T-helper 1 cell treated with Interleukin-12 subunit alpha and Interleukin-12 subunit beta and Interleukin-4 antibody, amounts not matched to agents 30 μg/mL and 1 μg/mL, for 36 hours (primary cell): ENCODE results near the gene FHL3.

Experiments used
- H3K27ac Mint-ChIP-seq: one replicate; pipeline ENCODE4 v1.8.0; 2021; ENCODE audit warnings: mild to moderate bottlenecking, mixed read lengths
- H3K27me3 Mint-ChIP-seq: one replicate; pipeline ENCODE4 v1.8.0; 2021; ENCODE audit warnings: low read depth, mixed read lengths
- H3K36me3 Mint-ChIP-seq: one replicate; pipeline ENCODE4 v1.8.0; 2021; ENCODE audit warnings: low read depth, mixed read lengths
- H3K4me1 Mint-ChIP-seq: one replicate; pipeline ENCODE4 v1.8.0; 2021; ENCODE audit warnings: low read depth, mixed read lengths
- H3K4me3 Mint-ChIP-seq: one replicate; pipeline ENCODE4 v1.8.0; 2021; ENCODE audit warnings: mild to moderate bottlenecking, moderate library complexity, mixed read lengths
- H3K9me3 Mint-ChIP-seq: one replicate; pipeline ENCODE4 v1.8.0; 2021; ENCODE audit warnings: mixed read lengths

The FHL3 gene

GRCh38 chr1:37951783-37952624 lies 53.3 kb downstream of the FHL3 start:
- no peaks in the 10 kb centered on the region for H3K27me3 Mint-ChIP-seq
- no peaks in the 10 kb centered on the region for H3K9me3 Mint-ChIP-seq
- no peak overlapping the region for H3K27ac Mint-ChIP-seq
- peaks cover 2% of the 10 kb centered on the region for H3K36me3 Mint-ChIP-seq
- H3K4me3 Mint-ChIP-seq: no peak overlapping the region
- H3K4me1 Mint-ChIP-seq: peaks cover 6% of the 10 kb centered on the region

GRCh38 chr1:37951041-37951782 lies 54.1 kb downstream of the FHL3 start:
- no peaks in the 10 kb centered on the region for H3K9me3 Mint-ChIP-seq
- peaks cover 9% of the 10 kb centered on the region for H3K4me1 Mint-ChIP-seq
- no peak overlapping the region for H3K4me3 Mint-ChIP-seq
- no peak overlapping the region for H3K27ac Mint-ChIP-seq
- peaks cover 2% of the 10 kb centered on the region for H3K36me3 Mint-ChIP-seq
- no peaks in the 10 kb centered on the region for H3K27me3 Mint-ChIP-seq

GRCh38 chr1:37949524-37950152 lies 55.7 kb downstream of the FHL3 start:
- H3K36me3 Mint-ChIP-seq: peaks cover 2% of the 10 kb centered on the region
- H3K4me3 Mint-ChIP-seq: no peak overlapping the region
- no peaks in the 10 kb centered on the region for H3K9me3 Mint-ChIP-seq
- no peak overlapping the region for H3K27ac Mint-ChIP-seq
- peaks cover 9% of the 10 kb centered on the region for H3K4me1 Mint-ChIP-seq
- no peaks in the 10 kb centered on the region for H3K27me3 Mint-ChIP-seq

GRCh38 chr1:37948841-37949240 lies 56.5 kb downstream of the FHL3 start:
- Mint-ChIP-seq H3K27ac (no peak overlapping the region), H3K27me3 (no peaks in the 10 kb centered on the region), H3K36me3 (peaks cover 2% of the 10 kb centered on the region), H3K9me3 (no peaks in the 10 kb centered on the region), H3K4me1 (peaks cover 9% of the 10 kb centered on the region), H3K4me3 (no peak overlapping the region)

GRCh38 chr1:37948166-37948565 lies 57.1 kb downstream of the FHL3 start:
- Mint-ChIP-seq H3K27ac (peak overlapping the region; percentile 41), H3K27me3 (no peaks in the 10 kb centered on the region), H3K4me1 (peaks cover 10% of the 10 kb centered on the region), H3K9me3 (no peaks in the 10 kb centered on the region), H3K4me3 (no peak overlapping the region), H3K36me3 (peaks cover 3% of the 10 kb centered on the region)

GRCh38 chr1:37947364-37947763 lies 58.0 kb downstream of the FHL3 start:
- peaks cover 5% of the 10 kb centered on the region for H3K36me3 Mint-ChIP-seq
- peaks cover 11% of the 10 kb centered on the region for H3K4me1 Mint-ChIP-seq
- H3K27me3 Mint-ChIP-seq: no peaks in the 10 kb centered on the region
- peak overlapping the region; percentile 95 for H3K4me3 Mint-ChIP-seq
- peak overlapping the region; percentile 93 for H3K27ac Mint-ChIP-seq
- no peaks in the 10 kb centered on the region for H3K9me3 Mint-ChIP-seq
